AG09319 (cell line): ENCODE results near the gene WDR35.

Experiments used
- DNase-seq: peaks from one replicate; pipeline ENCODE4 v3.0.0-alpha.2; 2010; ENCODE audit warnings: low read depth; ENCODE audit errors: extremely low read depth
- TF ChIP-seq, protein P1 (sequence below): IDR thresholded peaks from 2 replicates; pipeline ENCODE4 v1.5.1; 2011; ENCODE audit warnings: low read depth, mild to moderate bottlenecking, inconsistent platforms, low read length, moderate library complexity

Gene WDR35

DNA sequence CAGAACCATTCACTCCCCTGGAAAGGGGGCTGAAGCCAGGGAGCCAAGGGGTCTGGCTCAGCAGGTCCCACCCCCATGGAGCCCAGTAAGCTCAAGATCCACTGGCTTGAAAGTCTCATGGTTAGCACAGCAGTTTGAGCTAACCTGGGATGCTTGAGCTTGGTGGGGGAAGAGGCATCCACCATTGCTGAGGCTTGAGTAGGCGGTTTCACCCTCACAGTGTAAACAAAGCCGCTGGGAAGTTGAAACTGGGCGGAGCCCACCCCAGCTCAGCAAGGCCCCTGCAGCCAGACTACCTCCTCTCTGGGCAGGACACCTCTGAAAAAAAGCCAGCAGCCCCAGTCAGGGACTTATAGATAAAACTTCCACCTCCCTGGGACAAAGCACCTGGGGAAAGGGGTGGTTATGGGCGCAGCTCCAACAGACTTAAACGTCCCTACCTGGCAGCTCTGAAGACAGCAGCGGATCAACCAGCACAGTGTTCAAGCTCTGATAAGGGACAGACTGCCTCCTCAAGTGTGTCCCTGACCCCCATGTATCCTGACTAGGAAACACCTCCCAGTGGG lies 73.4 kb downstream of the WDR35 start:
- TF ChIP-seq, protein P1, sequence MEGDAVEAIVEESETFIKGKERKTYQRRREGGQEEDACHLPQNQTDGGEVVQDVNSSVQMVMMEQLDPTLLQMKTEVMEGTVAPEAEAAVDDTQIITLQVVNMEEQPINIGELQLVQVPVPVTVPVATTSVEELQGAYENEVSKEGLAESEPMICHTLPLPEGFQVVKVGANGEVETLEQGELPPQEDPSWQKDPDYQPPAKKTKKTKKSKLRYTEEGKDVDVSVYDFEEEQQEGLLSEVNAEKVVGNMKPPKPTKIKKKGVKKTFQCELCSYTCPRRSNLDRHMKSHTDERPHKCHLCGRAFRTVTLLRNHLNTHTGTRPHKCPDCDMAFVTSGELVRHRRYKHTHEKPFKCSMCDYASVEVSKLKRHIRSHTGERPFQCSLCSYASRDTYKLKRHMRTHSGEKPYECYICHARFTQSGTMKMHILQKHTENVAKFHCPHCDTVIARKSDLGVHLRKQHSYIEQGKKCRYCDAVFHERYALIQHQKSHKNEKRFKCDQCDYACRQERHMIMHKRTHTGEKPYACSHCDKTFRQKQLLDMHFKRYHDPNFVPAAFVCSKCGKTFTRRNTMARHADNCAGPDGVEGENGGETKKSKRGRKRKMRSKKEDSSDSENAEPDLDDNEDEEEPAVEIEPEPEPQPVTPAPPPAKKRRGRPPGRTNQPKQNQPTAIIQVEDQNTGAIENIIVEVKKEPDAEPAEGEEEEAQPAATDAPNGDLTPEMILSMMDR, result no peak
- no peak for DNase-seq

DNA sequence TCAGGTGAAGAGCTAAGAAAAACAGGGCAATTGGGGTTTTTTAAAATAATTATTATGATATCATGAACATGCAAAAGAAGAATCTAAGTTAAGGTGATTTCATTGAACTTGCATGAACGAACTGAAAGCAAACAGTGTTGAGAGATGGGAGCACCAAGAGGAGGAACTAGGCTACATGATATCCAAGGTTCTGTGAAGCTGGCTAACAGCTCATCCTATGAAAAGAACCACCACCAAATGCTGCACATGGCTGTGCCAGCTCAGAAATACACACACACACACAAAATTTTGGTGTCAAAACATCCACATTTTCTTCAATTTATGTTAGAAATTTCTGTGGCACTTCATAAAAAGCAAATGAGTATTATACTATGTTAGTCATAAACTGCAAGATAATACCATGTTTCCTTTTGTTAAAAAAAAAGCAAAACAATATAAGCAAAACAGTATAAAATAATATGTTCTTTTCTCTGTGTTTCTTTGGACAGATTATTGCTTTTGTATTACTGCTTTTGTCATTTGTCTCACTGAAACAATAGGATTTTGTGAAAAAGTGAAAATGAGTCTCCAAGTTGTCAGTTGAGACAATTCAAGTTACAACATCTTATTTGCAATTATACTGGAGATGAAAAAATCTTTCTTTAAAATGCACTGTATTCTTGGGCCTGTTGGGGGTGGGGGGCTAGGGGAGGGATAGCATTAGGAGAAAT lies 75.5 kb downstream of the WDR35 start:
- TF ChIP-seq, protein P1, result no peak
- no peak for DNase-seq

DNA sequence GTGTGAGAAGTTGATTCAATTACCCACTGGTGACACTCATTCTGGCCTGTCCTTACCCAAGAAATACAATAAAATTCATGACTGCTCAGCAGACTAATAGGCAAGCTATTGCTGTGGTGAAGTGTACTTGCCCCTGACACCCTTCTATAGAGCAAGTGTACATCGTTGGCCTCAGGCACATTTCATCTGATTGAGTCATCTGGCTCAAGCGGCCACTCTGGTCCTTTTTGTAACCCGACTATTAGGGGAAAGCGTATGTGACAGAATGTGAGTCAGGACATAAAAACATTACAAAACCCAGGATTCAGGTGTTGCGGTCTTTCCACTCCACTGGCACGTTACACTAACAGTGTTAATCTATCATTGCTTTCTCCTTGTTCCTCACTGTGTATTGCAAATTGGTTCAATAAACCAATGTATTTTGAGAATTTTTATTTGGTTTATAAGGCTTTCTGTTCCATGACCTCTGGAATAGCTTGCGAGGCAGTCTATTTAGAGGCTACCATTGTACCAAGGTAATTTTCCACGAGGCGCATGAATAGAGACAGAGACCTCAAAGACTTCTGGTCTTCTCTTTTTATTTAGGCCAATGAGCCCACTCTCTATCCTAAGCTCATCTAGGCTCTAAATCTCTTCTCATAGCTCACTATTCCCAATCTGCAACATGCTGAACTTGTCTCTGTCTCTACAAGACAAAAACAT lies 77.9 kb downstream of the WDR35 start:
- DNase-seq, result no peak
- TF ChIP-seq, protein P1, result no peak

DNA sequence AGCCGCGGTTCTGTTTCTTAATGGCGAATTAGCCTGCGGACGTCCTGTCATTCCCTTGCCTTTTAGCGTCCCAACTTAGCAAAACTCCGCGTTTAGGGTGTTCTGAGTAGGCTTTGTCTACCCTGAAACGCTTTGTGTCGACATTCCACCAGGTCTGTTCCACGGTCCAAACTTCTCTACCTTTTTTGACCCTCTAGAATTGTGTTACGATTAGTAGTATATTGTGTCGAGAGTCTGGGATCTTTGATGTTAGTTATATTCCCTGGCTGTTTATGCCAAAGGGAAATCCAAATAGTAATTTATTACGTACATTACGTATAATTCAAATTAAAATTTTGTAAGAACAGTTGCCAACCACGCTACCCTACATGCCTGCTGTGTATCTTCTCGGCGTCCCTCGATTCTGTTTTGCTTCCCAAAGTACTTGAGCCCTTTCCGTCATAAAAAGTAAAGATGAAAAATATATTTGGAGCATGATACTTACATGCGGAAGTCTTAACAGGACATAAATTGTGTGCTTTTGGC lies 87.6 kb downstream of the WDR35 start:
- no peak for DNase-seq

DNA sequence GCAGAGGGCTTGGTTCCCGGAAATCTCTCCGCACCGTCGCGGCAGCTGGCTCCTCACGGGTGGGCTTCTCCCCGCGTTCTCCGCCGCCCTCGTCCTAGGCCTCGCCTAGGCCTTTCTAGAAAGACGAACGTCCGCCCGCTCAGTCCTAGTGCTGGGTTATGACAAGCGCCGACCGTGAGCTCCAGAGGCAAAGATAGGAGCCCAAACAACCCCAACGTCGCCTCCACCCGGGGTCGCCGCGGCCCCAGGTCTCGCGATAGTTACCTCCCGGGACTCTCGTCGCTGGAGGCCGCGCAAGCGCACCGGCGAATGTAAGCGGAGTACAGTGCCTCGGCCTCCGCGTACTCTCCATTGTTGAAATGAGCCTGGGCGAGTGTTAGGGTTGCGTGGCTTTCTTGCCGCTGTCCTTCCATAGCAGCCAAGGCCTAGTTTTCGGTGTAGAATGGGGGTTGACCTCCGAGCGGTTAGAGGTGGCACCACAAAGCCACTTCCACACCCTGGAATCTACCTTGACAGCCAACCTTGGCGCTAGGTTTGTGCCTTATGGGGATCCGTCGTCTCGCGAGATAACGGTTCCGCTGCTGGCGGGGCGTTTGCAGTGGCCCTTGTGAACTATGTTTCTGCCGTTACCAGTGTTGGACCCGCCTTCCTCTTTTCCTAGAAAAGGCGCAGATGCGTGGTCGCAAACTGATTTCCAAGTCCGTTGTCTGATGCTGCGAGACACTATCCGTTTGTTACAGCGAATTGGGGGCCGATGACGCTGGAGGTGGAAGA lies 88.3 kb downstream of the WDR35 start, which contains the start of gene TTC32:
Gene TTC32 (minus strand): TSS at position 542 of the 774 bp plus-strand sequence. CDS start 129 bp downstream, at position 413.
- TF ChIP-seq, protein P1, result no peak
- DNase-seq, result peak; percentile 86

More for the DNA sequence above, 87.6 kb downstream of the WDR35 start:
- TF ChIP-seq, protein P1, result no peak

DNA sequence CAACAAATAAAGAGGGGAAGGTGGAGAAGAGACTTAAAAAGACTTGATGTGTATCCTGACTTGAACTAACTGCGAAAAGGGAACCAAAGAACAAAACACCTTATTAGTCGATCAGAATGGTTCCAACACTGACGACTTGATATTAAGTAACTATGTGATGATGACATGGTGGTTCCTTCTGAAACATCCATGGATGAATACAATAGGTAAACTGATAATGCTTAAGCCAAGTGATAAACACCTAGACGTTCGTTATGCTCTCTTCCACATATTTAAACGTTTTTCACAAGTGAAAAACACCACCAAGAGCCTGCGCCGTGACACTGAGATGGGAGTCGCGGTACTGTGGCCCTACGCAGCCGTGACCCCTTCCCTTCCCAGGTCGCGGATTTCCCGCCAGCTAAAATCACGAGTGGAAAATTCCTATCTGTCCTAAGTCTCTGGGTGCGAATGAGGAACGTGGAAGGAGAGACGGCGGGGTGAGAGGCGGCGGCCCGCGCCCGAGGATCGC lies 88.9 kb downstream of the WDR35 start:
- no peak for DNase-seq
- TF ChIP-seq, protein P1, result no peak
